WTC11 (cell line): Measurements from ENCODE around the gene SLC9A9. TPM values are rescaled to one million over a fixed set of nuclear protein-coding genes. Genes with fewer than 3 reads are reported as not detected.

ENCODE experiments used
- ATAC-seq: fragments of 200-7000 bp; cut with Tn5 transposase; 2 replicates; pipeline ENCODE4 v1.10.0; 2021; ENCODE audit warnings: mild to moderate bottlenecking, moderate library complexity
- CTCF ChIA-PET: fragments of 300-600 bp; sonication (Branson Sonifier 250); formaldehyde crosslinking; loops from one replicate; lab custom pipeline; 2021; ENCODE audit warnings: antibody characterized with exemption; lab: Charles Lee
- POLR2A ChIA-PET: fragments of 350-600 bp; sonication (Branson Sonifier 250); formaldehyde crosslinking; loops from one replicate; lab custom pipeline; 2021; ENCODE audit warnings: antibody characterized with exemption; lab: Charles Lee
- DNase-seq: peaks from one replicate; pipeline ENCODE4 v3.0.0; 2021; ENCODE audit warnings: low spot score
- H3K27ac Mint-ChIP-seq: 2 replicates; pipeline ENCODE4 v1.8.0; 2021; ENCODE audit warnings: mixed read lengths
- H3K27me3 Mint-ChIP-seq: 2 replicates; pipeline ENCODE4 v1.8.0; 2021; ENCODE audit warnings: low read depth, mild to moderate bottlenecking, moderate library complexity, mixed read lengths
- H3K36me3 Mint-ChIP-seq: 2 replicates; pipeline ENCODE4 v1.8.0; 2021; ENCODE audit warnings: mixed read lengths
- H3K4me1 Mint-ChIP-seq: 2 replicates; pipeline ENCODE4 v1.8.0; 2022; ENCODE audit warnings: mixed read lengths
- H3K4me3 Mint-ChIP-seq: 2 replicates; pipeline ENCODE4 v1.8.0; 2021; ENCODE audit warnings: mild to moderate bottlenecking, moderate library complexity, mixed read lengths
- H3K9me3 Mint-ChIP-seq: 2 replicates; pipeline ENCODE4 v1.8.0; 2021; ENCODE audit warnings: mixed read lengths
- CBFB ChIP-seq: sonication (generic); formaldehyde crosslinking; IDR thresholded peaks from 2 replicates; pipeline ENCODE4 v1.8.1; 2022; ENCODE audit warnings: mild to moderate bottlenecking, low read depth, missing genetic modification reagents
- CDX4 ChIP-seq: fragments of 250-450 bp; sonication (Bioruptor Pico); IDR thresholded peaks from 2 replicates; pipeline ENCODE4 v1.9.0; 2021; ENCODE audit warnings: moderate library complexity, mild to moderate bottlenecking, inconsistent platforms, borderline replicate concordance
- E2F4 ChIP-seq: sonication (generic); formaldehyde crosslinking; IDR thresholded peaks from 2 replicates; pipeline ENCODE4 v1.8.1; 2022; ENCODE audit warnings: low read depth, mild to moderate bottlenecking, moderate library complexity, missing genetic modification reagents, borderline replicate concordance
- ELF4 ChIP-seq: sonication (generic); formaldehyde crosslinking; IDR thresholded peaks from 2 replicates; pipeline ENCODE4 v1.8.1; 2022; ENCODE audit warnings: low read depth, mild to moderate bottlenecking, moderate library complexity, missing genetic modification reagents
- ESRRA ChIP-seq: sonication (generic); formaldehyde crosslinking; IDR thresholded peaks from 2 replicates; pipeline ENCODE4 v1.8.1; 2022; ENCODE audit warnings: mild to moderate bottlenecking, missing genetic modification reagents, borderline replicate concordance
- FOXP1 ChIP-seq: sonication (generic); formaldehyde crosslinking; IDR thresholded peaks from 2 replicates; pipeline ENCODE4 v1.8.0; 2022; ENCODE audit warnings: missing genetic modification reagents, mild to moderate bottlenecking, moderate library complexity, borderline replicate concordance
- HMGA2 ChIP-seq: fragments of 250-450 bp; sonication (Bioruptor Pico); IDR thresholded peaks from 2 replicates; pipeline ENCODE4 v1.4.0; 2021; ENCODE audit warnings: mild to moderate bottlenecking, moderate library complexity
- HMGXB4 ChIP-seq: sonication (generic); formaldehyde crosslinking; IDR thresholded peaks from 2 replicates; pipeline ENCODE4 v1.8.1; 2023; ENCODE audit warnings: mild to moderate bottlenecking, moderate library complexity, missing genetic modification reagents
- MXD4 ChIP-seq: fragments of 250-450 bp; sonication (Bioruptor Pico); IDR thresholded peaks from 2 replicates; pipeline ENCODE4 v1.8.0; 2021; ENCODE audit warnings: mild to moderate bottlenecking, moderate library complexity, borderline replicate concordance
- OVOL2 ChIP-seq: fragments of 250-450 bp; sonication (Bioruptor Pico); IDR thresholded peaks from 2 replicates; pipeline ENCODE4 v1.9.0; 2021; ENCODE audit warnings: mild to moderate bottlenecking, borderline replicate concordance
- PREB ChIP-seq: sonication (generic); formaldehyde crosslinking; IDR thresholded peaks from 2 replicates; pipeline ENCODE4 v1.8.1; 2022; ENCODE audit warnings: mild to moderate bottlenecking, missing genetic modification reagents, moderate library complexity, borderline replicate concordance
- SOX15 ChIP-seq: fragments of 250-450 bp; sonication (Bioruptor Pico); IDR thresholded peaks from 2 replicates; pipeline ENCODE4 v1.9.0; 2021; ENCODE audit warnings: mild to moderate bottlenecking
- ZNF121 ChIP-seq: sonication (generic); formaldehyde crosslinking; IDR thresholded peaks from 2 replicates; pipeline ENCODE4 v1.8.0; 2023; ENCODE audit warnings: missing genetic modification reagents
- ZNF232 ChIP-seq: sonication (generic); formaldehyde crosslinking; IDR thresholded peaks from 2 replicates; pipeline ENCODE4 v1.8.0; 2022; ENCODE audit warnings: mild to moderate bottlenecking, missing genetic modification reagents
- total RNA-seq: library from RNA; stranded (reverse); gene quantifications from 3 replicates; pipeline ENCODE4 v1.2.3, GENCODE V29; 2021
- TF ChIP-seq, protein P1 (sequence below): fragments of 250-450 bp; sonication (Bioruptor Pico); IDR thresholded peaks from 2 replicates; pipeline ENCODE4 v1.9.0; 2021; ENCODE audit warnings: mild to moderate bottlenecking
- TF ChIP-seq, protein P2 (sequence below): sonication (generic); formaldehyde crosslinking; IDR thresholded peaks from 2 replicates; pipeline ENCODE4 v1.8.1; 2023; ENCODE audit warnings: mild to moderate bottlenecking, missing genetic modification reagents, moderate library complexity
- TF ChIP-seq, protein P3 (sequence below): fragments of 250-450 bp; sonication (Bioruptor Pico); IDR thresholded peaks from 2 replicates; pipeline ENCODE4 v2.1.2; 2022; ENCODE audit warnings: mild to moderate bottlenecking, moderate library complexity
- TF ChIP-seq, protein P4 (sequence below): fragments of 250-450 bp; sonication (Bioruptor Pico); IDR thresholded peaks from 2 replicates; pipeline ENCODE4 v1.9.0; 2021; ENCODE audit warnings: mild to moderate bottlenecking

SLC9A9 gene
- total RNA-seq, 1 experiment from 2014 or later = 1.2 TPM

DNA sequence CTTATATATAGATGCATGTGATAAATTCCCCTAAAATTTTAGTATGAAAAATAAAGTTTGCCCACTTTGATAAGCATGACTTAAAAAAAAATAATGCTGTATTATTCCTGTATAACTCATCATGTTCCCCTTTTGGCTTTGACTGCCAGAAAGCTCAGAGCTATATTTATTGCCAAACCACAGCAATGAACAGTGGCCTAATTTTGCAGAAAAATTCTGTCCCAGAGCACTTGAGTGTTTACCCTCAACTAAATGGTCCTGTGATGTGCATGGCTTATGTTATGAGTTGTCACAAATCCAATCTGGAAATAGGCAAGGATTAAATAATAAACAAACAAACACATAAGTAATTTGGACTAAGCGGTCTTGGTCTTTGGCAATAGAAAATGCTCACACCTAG, 276.7 kb downstream of the SLC9A9 start:
- Mint-ChIP-seq H3K27me3 (no peaks in the 10 kb centered on the region), H3K27ac (no peak overlapping the region), H3K36me3 (no peaks in the 10 kb centered on the region), H3K9me3 (no peaks in the 10 kb centered on the region), H3K4me1 (0 out of 2 replicates have a peak, but pooled peaks cover 4% of the 10 kb centered on the region), H3K4me3 (no peak overlapping the region)
- TF ChIP-seq, protein P1, sequence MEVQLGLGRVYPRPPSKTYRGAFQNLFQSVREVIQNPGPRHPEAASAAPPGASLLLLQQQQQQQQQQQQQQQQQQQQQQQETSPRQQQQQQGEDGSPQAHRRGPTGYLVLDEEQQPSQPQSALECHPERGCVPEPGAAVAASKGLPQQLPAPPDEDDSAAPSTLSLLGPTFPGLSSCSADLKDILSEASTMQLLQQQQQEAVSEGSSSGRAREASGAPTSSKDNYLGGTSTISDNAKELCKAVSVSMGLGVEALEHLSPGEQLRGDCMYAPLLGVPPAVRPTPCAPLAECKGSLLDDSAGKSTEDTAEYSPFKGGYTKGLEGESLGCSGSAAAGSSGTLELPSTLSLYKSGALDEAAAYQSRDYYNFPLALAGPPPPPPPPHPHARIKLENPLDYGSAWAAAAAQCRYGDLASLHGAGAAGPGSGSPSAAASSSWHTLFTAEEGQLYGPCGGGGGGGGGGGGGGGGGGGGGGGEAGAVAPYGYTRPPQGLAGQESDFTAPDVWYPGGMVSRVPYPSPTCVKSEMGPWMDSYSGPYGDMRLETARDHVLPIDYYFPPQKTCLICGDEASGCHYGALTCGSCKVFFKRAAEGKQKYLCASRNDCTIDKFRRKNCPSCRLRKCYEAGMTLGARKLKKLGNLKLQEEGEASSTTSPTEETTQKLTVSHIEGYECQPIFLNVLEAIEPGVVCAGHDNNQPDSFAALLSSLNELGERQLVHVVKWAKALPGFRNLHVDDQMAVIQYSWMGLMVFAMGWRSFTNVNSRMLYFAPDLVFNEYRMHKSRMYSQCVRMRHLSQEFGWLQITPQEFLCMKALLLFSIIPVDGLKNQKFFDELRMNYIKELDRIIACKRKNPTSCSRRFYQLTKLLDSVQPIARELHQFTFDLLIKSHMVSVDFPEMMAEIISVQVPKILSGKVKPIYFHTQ (CRISPR knock-in tag) = no peak
- TF ChIP-seq PREB (CRISPR knock-in tag) = no peak
- TF ChIP-seq ZNF232 (CRISPR knock-in tag) = no peak
- TF ChIP-seq ELF4 (CRISPR knock-in tag) = no peak
- no peak for TF ChIP-seq CDX4
- TF ChIP-seq ZNF121 (CRISPR knock-in tag) = no peak
- POLR2A ChIA-PET = no interaction called here
- DNase-seq (no peak), ATAC-seq (no peak)
- CTCF ChIA-PET = no interaction called here

DNA sequence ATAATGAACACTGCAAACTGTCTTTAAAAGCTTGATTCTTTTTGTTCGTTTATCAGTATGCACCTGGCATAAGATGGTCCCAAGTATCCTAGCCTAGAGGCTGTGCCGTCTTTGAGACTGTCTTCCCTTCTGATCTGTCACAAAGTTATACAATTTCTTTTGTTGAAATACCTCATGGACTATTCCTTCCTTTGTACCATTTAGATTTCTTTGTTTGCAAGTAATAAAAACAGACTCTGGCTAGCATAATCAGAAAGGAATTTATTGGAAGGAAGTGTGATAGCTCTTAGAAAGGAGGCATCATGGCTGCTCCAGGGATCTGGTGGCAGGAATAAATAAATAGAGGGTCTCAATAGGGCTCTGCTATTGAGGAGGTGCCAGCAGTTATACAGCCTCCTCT, 280.4 kb downstream of the SLC9A9 start:
- peaks cover 6% of the 10 kb centered on the region for H3K4me1 Mint-ChIP-seq
- H3K36me3 Mint-ChIP-seq = no peaks in the 10 kb centered on the region
- H3K27ac Mint-ChIP-seq = no peak overlapping the region
- H3K27me3 Mint-ChIP-seq = no peaks in the 10 kb centered on the region
- H3K4me3 Mint-ChIP-seq = no peak overlapping the region
- no peak for ATAC-seq
- no peaks in the 10 kb centered on the region for H3K9me3 Mint-ChIP-seq
- TF ChIP-seq ELF4 (CRISPR knock-in tag) (no peak), ESRRA (no peak)
- no peak for DNase-seq
- POLR2A ChIA-PET = no interaction called here
- CTCF ChIA-PET = no interaction called here

- Mint-ChIP-seq H3K9me3 (no peaks in the 10 kb centered on the region), H3K4me3 (no peak overlapping the region), H3K36me3 (no peaks in the 10 kb centered on the region), H3K4me1 (peaks cover 6% of the 10 kb centered on the region), H3K27me3 (no peaks in the 10 kb centered on the region), H3K27ac (no peak overlapping the region)
- DNase-seq (no peak), ATAC-seq (no peak)
- ChIA-PET CTCF (interaction anchor here (0.7 kb wide), 1 partner anchor 32 kb away, joined by 3 read pairs; no protein-coding TSS in a partner anchor), POLR2A (no interaction called here)
- TF ChIP-seq, protein P2, sequence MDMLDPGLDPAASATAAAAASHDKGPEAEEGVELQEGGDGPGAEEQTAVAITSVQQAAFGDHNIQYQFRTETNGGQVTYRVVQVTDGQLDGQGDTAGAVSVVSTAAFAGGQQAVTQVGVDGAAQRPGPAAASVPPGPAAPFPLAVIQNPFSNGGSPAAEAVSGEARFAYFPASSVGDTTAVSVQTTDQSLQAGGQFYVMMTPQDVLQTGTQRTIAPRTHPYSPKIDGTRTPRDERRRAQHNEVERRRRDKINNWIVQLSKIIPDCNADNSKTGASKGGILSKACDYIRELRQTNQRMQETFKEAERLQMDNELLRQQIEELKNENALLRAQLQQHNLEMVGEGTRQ (CRISPR knock-in tag) = no peak
- TF ChIP-seq MXD4 (CRISPR knock-in tag) (no peak), CBFB (CRISPR knock-in tag) (no peak), FOXP1 (CRISPR knock-in tag) (no peak), OVOL2 (no peak), HMGA2 (no peak), SOX15 (CRISPR knock-in tag) (no peak), HMGXB4 (no peak), E2F4 (CRISPR knock-in tag) (no peak)
- TF ChIP-seq, protein P3, sequence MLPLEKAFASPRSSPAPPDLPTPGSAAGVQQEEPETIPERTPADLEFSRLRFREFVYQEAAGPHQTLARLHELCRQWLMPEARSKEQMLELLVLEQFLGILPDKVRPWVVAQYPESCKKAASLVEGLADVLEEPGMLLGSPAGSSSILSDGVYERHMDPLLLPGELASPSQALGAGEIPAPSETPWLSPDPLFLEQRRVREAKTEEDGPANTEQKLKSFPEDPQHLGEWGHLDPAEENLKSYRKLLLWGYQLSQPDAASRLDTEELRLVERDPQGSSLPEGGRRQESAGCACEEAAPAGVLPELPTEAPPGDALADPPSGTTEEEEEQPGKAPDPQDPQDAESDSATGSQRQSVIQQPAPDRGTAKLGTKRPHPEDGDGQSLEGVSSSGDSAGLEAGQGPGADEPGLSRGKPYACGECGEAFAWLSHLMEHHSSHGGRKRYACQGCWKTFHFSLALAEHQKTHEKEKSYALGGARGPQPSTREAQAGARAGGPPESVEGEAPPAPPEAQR (CRISPR knock-in tag) = no peak
- TF ChIP-seq, protein P4, sequence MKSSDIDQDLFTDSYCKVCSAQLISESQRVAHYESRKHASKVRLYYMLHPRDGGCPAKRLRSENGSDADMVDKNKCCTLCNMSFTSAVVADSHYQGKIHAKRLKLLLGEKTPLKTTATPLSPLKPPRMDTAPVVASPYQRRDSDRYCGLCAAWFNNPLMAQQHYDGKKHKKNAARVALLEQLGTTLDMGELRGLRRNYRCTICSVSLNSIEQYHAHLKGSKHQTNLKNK = no peak
Measured at GRCh38 chr3:143565951-143566350, 282.3 kb downstream of the SLC9A9 start.
